Activated CD8-positive, alpha-beta T cell treated with anti-CD3 and anti-CD28 coated beads for 36 hours (primary cell): ENCODE results near the gene SMYD2. TPM values are rescaled to one million over a fixed set of nuclear protein-coding genes. Genes with fewer than 3 reads are reported as not detected.

Source experiments
- ATAC-seq: fragments of 200-7000 bp; cut with Tn5 transposase; one replicate; pipeline ENCODE4 v1.10.0; 2021; ENCODE audit warnings: mild to moderate bottlenecking, moderate library complexity
- CTCF ChIA-PET: fragments of 350-600 bp; sonication (Branson Sonifier 250); formaldehyde crosslinking; loops from one replicate; lab custom pipeline; 2021; ENCODE audit warnings: antibody characterized with exemption; lab: Charles Lee
- POLR2A ChIA-PET: fragments of 350-600 bp; sonication (Branson Sonifier 250); formaldehyde crosslinking; loops from one replicate; lab custom pipeline; 2021; ENCODE audit warnings: antibody characterized with exemption; lab: Charles Lee
- DNase-seq: peaks from one replicate; pipeline ENCODE4 v3.0.0-alpha.2; 2020
- H3K27ac Mint-ChIP-seq: one replicate; pipeline ENCODE4 v1.8.0; 2021; ENCODE audit warnings: mild to moderate bottlenecking, mixed read lengths
- H3K27me3 Mint-ChIP-seq: one replicate; pipeline ENCODE4 v1.8.0; 2021; ENCODE audit warnings: mixed read lengths
- H3K36me3 Mint-ChIP-seq: one replicate; pipeline ENCODE4 v1.8.0; 2021; ENCODE audit warnings: low read depth, mixed read lengths
- H3K4me1 Mint-ChIP-seq: one replicate; pipeline ENCODE4 v1.8.0; 2021; ENCODE audit warnings: low read depth, mixed read lengths
- H3K4me3 Mint-ChIP-seq: one replicate; pipeline ENCODE4 v1.8.0; 2021; ENCODE audit warnings: mild to moderate bottlenecking, moderate library complexity, mixed read lengths
- H3K9me3 Mint-ChIP-seq: one replicate; pipeline ENCODE4 v1.8.0; 2021; ENCODE audit warnings: mixed read lengths
- intact Hi-C: fragments of 100-400 bp; cut with micrococcal nuclease; formaldehyde crosslinking; loops from one replicate; pipeline ENCODE4 v1.10.0; 2022
- total RNA-seq, 2 experiments: library from RNA; stranded (reverse); gene quantifications; one replicate each; pipeline ENCODE4 v1.2.3, GENCODE V29; 2021
- TF ChIP-seq, protein P1 (sequence below): fragments of 200-600 bp; IDR thresholded peaks from one replicate; pipeline ENCODE4 v1.8.0; 2022; ENCODE audit warnings: antibody characterized with exemption, mild to moderate bottlenecking

The SMYD2 gene
- total RNA-seq, 2 experiments from 2014 or later, result 37.4 to 40.6 TPM

DNA sequence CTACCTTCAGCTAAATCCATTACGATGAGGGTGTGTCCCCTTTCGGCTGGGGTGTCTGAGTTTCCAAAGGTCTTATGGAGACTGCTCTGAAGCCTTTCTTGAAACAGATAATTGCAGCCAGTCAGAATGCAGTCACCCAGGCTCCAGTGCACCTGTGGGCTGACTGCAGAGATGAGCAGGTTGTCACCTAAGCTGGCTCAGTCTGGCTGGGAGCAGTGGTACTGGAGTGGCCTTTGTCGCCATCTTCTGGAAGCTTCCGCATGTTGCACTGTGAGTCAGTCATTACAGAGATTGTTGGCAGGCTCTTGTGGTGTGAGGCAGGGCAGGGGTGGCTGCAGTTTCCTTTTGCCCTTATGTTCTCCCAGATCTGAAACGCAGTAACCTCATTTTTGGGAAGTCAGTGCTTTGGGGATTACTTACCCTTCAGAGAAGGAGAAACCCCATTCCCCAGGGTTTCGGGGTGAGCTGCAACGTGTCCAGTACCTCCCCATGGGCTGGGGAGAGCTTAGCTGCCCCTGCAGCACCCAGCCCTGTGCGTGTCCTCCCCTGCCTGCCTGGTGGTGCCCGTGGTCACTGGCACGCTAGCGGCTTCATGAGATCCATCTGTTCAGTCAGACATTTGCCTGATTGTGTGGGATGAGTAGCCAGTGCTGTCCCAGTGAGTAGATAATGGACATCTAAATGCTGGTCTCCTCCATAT lies 48.0 kb downstream of the SMYD2 start:
- DNase-seq (peak; percentile 87), ATAC-seq (peak; percentile 95)
- H3K27ac Mint-ChIP-seq, result no peak overlapping the region
- ChIA-PET CTCF (interaction anchor here (0.5 to 14.6 kb wide), 47 partner anchors 10 to 1209 kb away, joined by 3 to 505 read pairs (median 4); partner anchors contain the start of gene SMYD2), POLR2A (interaction anchor here (0.7 kb wide), 1 partner anchor 68 kb away, joined by 5 read pairs; no protein-coding TSS in a partner anchor)
- intact Hi-C loops, result loop anchor here (1.0 to 5.0 kb wide), 2 partner anchors 68 to 117 kb away; no protein-coding TSS in a partner anchor
- peaks cover 2% of the 10 kb centered on the region for H3K4me1 Mint-ChIP-seq
- H3K36me3 Mint-ChIP-seq, result peaks cover 12% of the 10 kb centered on the region
- no peaks in the 10 kb centered on the region for H3K27me3 Mint-ChIP-seq
- no peak overlapping the region for H3K4me3 Mint-ChIP-seq
- H3K9me3 Mint-ChIP-seq, result no peaks in the 10 kb centered on the region
- TF ChIP-seq, protein P1, sequence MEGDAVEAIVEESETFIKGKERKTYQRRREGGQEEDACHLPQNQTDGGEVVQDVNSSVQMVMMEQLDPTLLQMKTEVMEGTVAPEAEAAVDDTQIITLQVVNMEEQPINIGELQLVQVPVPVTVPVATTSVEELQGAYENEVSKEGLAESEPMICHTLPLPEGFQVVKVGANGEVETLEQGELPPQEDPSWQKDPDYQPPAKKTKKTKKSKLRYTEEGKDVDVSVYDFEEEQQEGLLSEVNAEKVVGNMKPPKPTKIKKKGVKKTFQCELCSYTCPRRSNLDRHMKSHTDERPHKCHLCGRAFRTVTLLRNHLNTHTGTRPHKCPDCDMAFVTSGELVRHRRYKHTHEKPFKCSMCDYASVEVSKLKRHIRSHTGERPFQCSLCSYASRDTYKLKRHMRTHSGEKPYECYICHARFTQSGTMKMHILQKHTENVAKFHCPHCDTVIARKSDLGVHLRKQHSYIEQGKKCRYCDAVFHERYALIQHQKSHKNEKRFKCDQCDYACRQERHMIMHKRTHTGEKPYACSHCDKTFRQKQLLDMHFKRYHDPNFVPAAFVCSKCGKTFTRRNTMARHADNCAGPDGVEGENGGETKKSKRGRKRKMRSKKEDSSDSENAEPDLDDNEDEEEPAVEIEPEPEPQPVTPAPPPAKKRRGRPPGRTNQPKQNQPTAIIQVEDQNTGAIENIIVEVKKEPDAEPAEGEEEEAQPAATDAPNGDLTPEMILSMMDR, result peak; percentile 85

DNA sequence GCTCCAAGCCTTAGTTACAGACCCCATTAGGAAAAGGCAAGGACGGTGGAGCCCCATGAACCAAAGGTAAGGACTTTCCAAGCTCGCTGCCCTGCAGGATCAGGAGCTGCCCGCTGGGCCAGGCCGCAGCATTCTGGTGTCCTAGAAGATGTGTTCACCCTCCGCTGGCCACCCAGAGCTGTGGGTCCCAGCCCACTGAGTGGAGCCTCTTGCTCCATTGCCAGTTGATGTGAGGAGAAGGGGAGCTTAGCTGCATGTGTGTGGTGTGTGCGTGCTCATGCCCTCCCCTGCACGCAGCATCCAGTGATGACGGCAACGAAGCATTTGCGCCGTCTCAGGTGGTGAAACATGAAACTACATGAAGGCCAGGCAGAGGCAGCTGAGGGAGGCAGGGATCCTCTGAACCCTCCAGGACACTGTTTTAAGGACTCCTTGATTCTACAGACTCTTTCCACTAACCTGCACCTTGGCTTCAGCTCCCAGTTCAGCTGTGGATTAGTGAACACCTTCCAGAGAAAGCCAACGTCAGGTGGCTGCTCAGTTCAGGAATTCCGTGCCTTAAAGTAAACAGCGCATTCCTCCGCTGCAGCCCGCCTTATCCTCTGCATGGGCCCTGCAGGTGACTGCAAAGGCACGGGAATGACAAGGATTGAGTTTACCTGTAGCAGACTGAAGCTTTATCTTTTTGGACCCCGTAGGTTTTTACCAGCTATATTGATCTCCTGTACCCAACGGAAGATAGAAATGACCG lies 48.7 kb downstream of the SMYD2 start:
- Mint-ChIP-seq H3K4me3 (no peak overlapping the region), H3K36me3 (peaks cover 12% of the 10 kb centered on the region), H3K9me3 (no peaks in the 10 kb centered on the region), H3K27ac (no peak overlapping the region), H3K27me3 (no peaks in the 10 kb centered on the region), H3K4me1 (peaks cover 2% of the 10 kb centered on the region)
- ChIA-PET POLR2A (no interaction called here), CTCF (interaction anchor here (0.5 to 14.6 kb wide), 35 partner anchors 10 to 1544 kb away, joined by 3 to 505 read pairs (median 5); no protein-coding TSS in a partner anchor)
- DNase-seq, result no peak
- intact Hi-C loops, result loop anchor here (5.0 kb wide), 1 partner anchor 117 kb away; no protein-coding TSS in a partner anchor
- TF ChIP-seq, protein P1, result no peak
- ATAC-seq, result no peak

DNA sequence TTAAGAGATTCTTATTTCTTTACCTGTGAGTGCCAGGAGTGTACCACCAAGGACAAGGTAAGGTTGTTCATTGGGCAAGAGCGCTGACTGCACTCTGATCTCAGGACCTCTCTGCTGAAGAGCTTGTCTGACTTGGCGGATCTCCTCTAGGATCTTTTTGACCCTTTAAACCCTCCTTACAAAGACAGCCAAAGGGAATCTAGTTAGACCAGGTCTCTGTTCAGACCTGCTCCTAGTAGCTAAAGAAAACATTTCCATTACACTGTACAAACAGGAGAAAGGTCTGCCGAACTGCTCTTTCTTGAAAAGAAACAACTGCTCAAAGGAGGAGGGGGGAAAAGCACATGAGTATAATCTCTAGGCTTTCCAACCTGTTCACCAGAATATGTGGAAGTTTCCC lies 49.3 kb downstream of the SMYD2 start:
- DNase-seq (no peak), ATAC-seq (no peak)
- Mint-ChIP-seq H3K36me3 (peaks cover 15% of the 10 kb centered on the region), H3K27me3 (no peaks in the 10 kb centered on the region), H3K27ac (no peak overlapping the region), H3K9me3 (no peaks in the 10 kb centered on the region), H3K4me3 (no peak overlapping the region), H3K4me1 (peaks cover 2% of the 10 kb centered on the region)
- intact Hi-C loops, result no loop called here
- CTCF ChIA-PET, result interaction anchor here (0.6 to 14.6 kb wide), 21 partner anchors 11 to 1544 kb away, joined by 3 to 505 read pairs (median 11); no protein-coding TSS in a partner anchor
- POLR2A ChIA-PET, result no interaction called here
- TF ChIP-seq, protein P1, result no peak

DNA sequence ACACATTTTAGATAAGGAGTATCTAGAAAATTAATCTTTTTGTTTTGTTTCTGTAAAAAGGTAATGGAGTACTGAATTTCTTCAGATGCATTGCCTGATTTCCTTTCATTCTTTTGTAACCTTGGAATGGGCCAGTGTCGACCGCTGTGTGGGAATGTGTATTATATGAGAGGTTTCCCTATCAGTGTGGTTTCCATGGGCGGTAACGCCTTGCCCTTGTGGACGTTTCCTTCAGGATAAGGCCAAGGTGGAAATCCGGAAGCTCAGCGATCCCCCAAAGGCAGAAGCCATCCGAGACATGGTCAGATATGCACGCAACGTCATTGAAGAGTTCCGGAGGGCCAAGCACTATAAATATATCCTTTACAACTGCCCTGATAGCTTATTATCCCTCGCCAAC lies 49.8 kb downstream of the SMYD2 start:
- no peak overlapping the region for H3K4me3 Mint-ChIP-seq
- ChIA-PET CTCF (interaction anchor here (0.9 to 14.6 kb wide), 26 partner anchors 10 to 1207 kb away, joined by 3 to 505 read pairs (median 8); no protein-coding TSS in a partner anchor), POLR2A (no interaction called here)
- H3K9me3 Mint-ChIP-seq, result no peaks in the 10 kb centered on the region
- ATAC-seq (no peak), DNase-seq (no peak)
- no peak overlapping the region for H3K27ac Mint-ChIP-seq
- no peaks in the 10 kb centered on the region for H3K27me3 Mint-ChIP-seq
- peaks cover 14% of the 10 kb centered on the region for H3K36me3 Mint-ChIP-seq
- TF ChIP-seq, protein P1, result no peak
- H3K4me1 Mint-ChIP-seq, result peaks cover 2% of the 10 kb centered on the region
- intact Hi-C loops, result no loop called here
